Stimulated activated CD4-positive, alpha-beta T cell treated with anti-CD3 and anti-CD28 coated beads, Interleukin-2, amount 100 ng/mL, for 4 hours (primary cell): Measurements from ENCODE around the gene FBLL1.
"Not testable (repeated sequence)": the region's sequence is repeated elsewhere in the genome, so short reads cannot be mapped to it uniquely, and the experiment has no call there.

ENCODE experiments used
- DNase-seq: peaks from one replicate; pipeline ENCODE4 v3.0.0-alpha.2; 2020; ENCODE audit warnings: low read depth

Gene FBLL1

DNA sequence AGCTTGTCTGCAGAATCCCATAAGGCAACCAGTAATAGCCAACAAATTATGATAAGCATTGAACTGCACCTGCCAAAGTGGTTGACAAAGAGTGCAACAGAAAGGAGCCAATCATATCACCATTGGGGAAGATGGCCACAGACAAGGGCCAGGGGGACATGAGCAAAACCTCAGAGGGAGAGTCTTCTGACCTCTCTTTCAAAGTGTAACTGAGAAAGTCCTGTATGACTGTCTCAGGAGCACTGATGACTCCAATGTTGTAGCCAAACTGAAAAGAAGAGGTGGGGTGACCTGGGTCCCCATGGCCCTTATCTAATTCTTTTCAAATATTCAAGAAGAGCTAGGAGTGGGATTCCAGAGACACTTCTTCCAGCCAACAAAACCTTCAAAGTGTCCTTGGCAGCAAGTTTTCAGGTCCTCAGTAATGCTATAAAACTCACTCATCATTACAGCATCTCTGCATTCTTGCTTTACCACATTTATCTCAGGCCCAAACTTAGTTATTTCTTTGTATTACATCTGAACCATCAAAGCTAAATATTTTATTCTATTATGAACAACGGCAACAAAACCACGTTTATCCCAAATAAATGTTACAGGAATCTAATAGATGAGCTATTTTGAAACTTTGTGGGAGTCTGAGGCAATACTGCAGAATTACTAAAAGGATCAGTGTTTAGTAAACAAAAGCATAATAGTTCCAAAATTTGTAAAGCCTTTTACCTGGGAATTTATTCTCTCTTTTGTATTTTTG lies 24.4 kb downstream of the FBLL1 start:
- no peak for DNase-seq

DNA sequence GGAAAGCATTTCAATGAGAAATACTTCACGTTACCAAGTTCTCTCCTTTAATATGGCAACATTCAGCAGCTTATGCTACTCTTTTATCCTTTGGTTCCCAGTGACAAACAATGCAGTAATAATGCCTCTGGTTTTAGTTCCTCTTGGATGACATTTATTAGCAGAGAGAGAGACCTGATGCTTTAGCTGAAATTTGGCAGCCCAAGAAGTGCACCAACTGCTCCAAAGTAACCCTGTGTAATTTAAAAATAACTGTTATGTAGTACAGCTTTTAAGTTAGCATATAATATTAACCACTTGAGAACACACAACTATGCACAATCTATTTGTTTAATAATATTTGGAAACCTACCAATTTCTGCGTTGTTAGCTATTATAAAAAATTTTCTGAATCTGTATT lies 28.3 kb downstream of the FBLL1 start:
- no peak for DNase-seq

DNA sequence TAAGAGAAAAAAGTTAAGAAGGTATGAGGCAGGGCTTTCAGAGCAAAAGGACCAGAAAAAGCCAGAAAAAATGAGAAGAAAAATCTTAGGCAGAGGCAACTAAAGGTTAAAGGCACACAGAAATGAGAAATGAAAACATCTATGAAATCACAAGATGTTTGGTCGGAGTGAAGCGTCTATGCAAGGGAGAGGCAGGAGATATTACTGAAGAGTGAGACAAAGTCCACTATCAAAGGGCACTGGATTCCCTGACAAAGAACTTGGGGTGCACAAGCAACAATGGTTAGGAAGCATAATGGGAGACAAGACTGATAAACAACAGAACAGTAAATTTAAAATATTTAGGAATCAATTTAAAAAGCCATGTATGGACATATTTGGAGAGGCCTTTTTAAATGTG lies 33.2 kb downstream of the FBLL1 start:
- no peak for DNase-seq

DNA sequence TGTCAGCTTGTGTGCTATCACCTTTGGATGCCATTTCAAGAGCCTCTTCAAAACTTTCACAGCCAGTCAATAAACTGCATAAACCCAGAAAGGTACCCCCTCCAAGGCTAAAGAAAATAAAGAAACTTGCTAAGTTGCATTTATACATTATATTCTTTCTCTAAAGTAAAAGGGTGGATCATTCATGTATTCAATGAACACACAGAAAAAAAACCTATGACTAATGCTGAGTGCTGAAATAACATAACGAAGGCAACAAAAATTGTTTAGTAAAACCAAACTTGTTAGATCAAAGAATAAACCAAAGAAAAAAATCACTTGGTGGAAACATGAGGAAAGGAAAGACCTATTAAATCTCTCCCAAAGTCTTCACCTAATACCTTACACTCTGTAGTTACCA lies 34.9 kb downstream of the FBLL1 start:
- DNase-seq = no peak

DNA sequence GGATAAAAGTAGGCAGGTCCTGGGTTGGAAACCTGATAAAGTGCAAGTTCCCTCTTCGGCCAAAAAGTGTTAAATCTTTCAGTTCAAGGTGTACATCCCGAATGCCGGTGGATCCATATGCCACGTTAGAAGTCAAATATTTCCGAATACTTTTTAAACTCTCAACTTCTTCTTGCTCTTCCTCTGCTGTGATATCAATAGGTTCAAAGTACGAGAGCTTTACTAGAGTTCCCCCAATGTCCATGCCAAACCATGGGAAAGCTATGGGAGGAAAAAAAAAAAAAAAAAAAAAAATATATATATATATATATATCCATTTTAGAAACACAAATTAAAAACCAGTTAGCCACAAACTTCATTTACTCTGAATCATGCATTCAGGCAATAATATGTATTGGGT lies 39.6 kb downstream of the FBLL1 start:
- DNase-seq = no peak

DNA sequence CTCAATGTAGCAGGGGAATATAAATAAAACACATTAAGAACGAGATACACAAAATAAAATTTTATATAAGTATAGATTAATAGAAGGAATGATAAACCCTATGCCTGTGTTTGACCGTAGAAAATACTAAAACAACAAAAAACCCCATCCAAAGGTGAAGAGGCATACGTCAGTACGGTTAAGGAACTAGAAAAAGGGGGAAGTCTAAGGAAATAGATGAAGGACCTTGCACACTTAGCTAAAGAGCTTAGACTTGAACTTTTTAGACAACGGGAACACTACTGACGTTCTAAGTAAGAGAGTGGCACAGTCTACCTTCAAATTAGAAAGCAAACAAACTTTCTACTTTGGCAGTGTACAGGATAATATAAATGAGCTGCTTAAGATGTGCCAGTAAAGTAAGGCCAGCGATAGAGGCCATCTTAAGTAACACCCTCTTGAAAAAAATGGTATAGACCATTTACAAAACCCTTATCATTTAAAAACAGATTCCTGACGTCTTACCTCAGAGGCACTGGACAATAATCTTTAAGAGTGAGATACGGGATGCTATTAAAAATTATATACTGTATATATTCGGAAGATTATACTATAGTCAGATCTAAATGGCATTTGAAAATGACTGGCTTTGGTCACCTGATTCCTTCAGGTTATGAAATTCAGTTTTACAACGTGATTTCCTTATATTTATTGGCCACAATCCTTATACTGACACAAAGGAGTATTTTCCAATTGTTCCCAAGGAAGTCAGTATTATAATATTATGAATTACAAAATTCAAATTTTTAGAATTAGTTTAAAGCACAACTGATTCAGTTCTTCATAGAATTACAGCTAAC lies 41.6 kb downstream of the FBLL1 start:
- no peak for DNase-seq

DNA sequence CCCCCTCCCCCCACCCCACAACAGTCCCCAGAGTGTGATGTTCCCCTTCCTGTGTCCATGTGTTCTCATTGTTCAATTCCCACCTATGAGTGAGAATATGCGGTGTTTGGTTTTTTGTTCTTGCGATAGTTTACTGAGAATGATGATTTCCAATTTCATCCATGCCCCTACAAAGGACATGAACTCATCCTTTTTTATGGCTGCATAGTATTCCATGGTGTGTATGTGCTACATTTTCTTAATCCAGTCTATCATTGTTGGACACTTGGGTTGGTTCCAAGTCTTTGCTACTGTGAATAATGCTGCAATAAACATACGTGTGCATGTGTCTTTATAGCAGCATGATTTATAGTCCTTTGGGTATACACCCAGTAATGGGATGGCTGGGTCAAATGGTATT lies 44.6 kb downstream of the FBLL1 start:
- not testable (repeated sequence) for DNase-seq

DNA sequence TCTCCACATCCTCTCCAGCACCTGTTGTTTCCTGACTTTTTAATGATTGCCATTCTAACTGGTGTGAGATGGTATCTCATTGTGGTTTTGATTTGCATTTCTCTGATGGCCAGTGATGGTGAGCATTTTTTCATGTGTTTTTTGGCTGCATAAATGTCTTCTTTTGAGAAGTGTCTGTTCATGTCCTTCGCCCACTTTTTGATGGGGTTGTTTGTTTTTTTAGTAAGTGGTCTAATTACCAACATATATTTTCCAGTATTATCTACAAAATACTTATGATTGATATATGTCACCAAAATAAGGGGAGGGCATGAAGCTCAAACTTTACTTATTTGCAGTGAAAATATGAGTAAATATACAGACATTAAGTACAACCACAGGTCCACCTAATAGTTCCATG lies 45.1 kb downstream of the FBLL1 start:
- not testable (repeated sequence) for DNase-seq

DNA sequence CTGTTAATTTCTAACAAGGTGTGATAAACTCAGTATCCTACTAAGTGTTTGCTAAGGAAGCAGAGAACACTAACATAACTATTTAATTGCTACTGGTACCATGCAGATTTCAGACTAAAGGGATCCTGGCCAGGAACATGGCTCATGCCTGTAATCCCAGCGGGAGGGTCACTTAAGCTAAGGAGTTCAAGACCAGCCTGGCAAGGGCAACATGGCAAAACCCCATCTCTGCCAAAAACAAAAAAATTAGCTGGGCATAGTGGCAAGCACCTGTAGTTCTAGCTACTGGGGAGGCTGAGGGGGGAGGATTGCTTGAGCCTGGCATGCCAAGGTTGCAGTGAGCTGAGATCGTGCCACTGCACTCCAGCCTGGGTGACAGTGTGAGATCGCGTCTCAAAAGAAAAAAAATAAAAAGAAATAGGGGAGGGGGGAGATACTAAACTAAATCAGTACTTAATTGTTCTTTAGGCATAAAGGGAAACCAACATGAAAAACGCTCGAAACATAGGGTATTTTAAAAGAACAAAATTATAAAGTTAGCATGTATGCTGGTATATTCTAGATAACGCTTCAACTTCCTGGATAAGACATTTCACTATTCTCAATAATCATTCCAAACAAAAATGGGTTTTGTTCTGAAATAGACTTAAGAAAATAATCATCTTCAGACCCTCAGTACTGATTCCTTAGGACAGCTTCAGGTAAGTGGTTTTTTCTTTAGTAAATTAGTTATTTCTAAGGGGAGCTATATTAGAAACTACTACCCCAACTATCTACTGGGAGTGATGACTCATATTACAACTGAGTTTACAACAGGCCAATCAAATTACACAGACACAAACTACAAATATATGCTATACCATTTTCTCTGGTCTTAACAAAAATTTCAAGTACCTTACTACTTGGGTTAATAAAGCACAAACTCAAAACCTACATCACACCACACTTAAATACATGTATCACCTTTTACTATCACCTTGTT lies 46.6 kb downstream of the FBLL1 start:
- DNase-seq = no peak

DNA sequence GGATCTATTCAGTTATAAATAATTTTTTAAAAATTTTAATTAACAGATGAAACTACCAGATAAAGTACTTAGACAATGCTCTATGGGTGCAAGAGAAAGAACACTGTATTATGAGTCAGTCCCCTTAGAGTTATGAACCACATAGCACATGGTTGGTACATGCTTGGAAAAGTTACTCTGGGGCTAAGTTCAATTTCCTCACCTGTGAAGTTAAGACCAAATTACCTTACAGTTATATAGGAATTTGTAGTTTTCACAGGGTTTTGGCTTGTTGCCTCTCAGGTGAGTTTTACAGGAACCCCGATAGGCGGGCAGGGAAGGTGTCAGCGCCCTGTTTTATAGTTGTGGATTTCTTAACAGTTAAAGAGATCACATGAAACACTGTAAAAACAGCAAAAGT lies 48.9 kb downstream of the FBLL1 start:
- DNase-seq = no peak

DNA sequence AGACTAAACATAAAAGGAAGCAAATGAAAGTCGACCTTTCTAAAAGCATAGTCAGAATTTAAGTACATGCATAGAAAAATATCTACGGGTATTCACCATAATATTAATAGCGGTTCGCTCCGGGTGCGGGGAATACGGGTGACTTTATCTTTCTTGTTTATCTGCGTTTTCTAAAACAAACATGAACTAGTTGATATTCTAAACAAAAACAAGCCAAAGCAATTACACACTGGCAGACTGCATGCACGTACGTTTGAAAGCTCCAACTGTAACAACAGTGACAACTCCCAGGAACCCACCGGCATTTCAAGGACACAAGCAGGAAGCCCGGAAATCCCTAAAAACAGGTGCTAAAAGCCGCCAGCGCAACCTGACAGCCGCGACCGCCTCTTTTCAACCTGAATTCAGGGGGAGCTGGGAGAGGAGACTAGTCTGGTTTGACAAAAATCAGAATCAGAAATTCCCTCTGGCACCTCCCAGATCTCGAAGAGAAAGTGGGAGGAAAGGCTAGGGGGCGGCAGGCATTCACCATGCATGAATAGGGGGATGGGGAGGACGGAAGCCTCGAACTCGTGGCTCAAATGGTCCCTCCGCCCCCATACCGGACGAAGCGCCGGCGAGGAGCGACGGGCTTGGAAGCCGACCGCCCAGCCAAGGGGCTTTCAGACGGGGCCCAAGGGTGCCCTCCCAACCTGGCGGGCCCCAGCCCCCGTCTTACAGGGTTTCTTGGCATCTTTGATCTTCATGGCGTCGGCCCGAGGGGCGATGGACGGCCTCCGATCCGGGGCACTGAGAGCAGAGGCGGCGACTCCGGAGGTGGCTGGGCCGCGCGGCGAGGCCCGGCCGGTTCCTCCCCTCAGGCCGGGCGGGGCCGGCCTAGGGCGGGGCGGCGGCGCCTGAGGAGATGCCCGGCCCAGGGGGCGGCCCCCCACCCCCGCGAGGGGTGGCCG lies 49.7 kb downstream of the FBLL1 start, which contains the start of gene PANK3:
Gene PANK3, minus strand, starts transcription at position 831 of the 950 bp plus-strand sequence. Its CDS starts 85 bp downstream, at position 746.
- no peak for DNase-seq

DNA sequence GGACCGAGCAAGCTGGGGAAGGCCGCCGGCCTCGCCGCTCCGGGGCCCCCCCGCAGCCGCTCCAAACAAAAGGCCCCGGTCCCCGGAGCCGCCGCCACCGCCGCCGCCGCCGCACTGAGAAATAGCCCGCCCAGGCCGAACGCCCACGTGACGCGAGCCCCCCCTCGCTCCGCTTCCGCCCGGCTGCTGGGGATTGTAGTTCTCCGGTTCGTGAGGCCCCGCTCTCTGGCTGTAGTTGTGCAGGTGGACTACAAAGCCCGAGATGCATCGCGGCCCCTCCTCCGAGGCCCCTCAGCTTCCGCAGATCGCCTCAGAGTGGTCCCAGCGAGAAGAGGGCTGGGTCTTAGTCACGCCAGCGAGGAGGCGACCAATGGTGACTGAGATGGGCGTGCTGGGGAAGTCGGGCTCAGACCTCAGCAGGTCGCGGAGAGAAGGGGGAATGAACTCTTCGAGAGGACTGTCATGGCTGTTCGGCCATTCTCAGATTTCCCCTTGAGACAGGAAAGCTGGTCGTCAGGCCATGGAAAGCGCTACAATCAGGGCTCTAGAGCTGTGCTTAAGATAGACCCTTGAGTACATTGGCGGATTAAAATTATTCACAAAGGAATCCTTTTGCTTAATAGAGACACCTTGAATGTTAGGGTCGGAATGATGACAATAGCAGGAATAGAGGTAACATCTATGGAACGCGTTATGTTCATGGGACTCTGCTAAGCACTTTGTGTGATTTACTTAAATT lies 50.6 kb downstream of the FBLL1 start:
- peak; percentile 95 for DNase-seq

DNA sequence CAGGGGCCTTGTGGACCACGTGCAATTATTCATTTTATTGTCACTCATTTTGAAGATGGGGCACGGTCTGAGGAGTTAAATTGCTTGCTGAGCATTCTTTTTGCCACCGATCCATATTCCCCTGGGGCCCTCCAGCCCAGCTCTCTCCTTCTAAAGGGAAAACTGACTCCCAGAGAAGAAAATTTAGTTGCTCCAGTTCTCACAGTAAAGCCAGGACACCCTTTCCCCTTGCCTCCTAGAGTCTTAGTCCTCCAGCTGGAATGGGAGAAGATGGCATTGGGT lies 51.1 kb downstream of the FBLL1 start:
- no peak for DNase-seq
